GM12873 (cell line): ENCODE data around the gene ANO6.

Source experiments
- CTCF ChIP-seq: IDR thresholded peaks from 2 replicates; pipeline ENCODE4 v1.5.1; 2012; ENCODE audit warnings: low read depth, mild to moderate bottlenecking, moderate library complexity, low read length, control low read depth; ENCODE audit not compliant: insufficient read depth; ENCODE audit errors: missing control alignments

ANO6 gene

GRCh38 chr12:45276154-45276755 lies 60.4 kb downstream of the ANO6 start:
- TF ChIP-seq CTCF, result no peak

- TF ChIP-seq CTCF, result no peak
These were observed 62.6 kb downstream of the ANO6 start for GRCh38 chr12:45278447-45278846.

GRCh38 chr12:45279931-45280830 lies 64.3 kb downstream of the ANO6 start:
- TF ChIP-seq CTCF, result no peak

- TF ChIP-seq CTCF, result no peak
These were observed 66.1 kb downstream of the ANO6 start for GRCh38 chr12:45281994-45282393.

- no peak for TF ChIP-seq CTCF
These were observed 66.5 kb downstream of the ANO6 start for GRCh38 chr12:45282411-45282810.

- no peak for TF ChIP-seq CTCF
These were observed 68.4 kb downstream of the ANO6 start for GRCh38 chr12:45284096-45284901.

- TF ChIP-seq CTCF, result no peak
These were observed 69.8 kb downstream of the ANO6 start for GRCh38 chr12:45285717-45286116.
